Sigmoid colon (tissue), 4 donors: ENCODE data around the gene MAOA.

ENCODE experiments used
- EP300 ChIP-seq, 4 donors: sonication (generic); formaldehyde crosslinking; IDR thresholded peaks; one replicate each; pipeline ENCODE4 v1.6.1; 2017; ENCODE audit warnings: antibody characterized with exemption in 4 of 4
- POLR2A ChIP-seq, 2 donors: fragments of 450-650 bp; IDR thresholded peaks; one replicate each; pipeline ENCODE4 v1.6.1; 2016; ENCODE audit warnings: antibody characterized with exemption in 2 of 2, mild to moderate bottlenecking in 2 of 2, moderate library complexity in 2 of 2
- POLR2AphosphoS5 ChIP-seq, 4 donors: sonication (generic); formaldehyde crosslinking; IDR thresholded peaks; one replicate each; pipeline ENCODE4 v1.6.1; 2017; ENCODE audit warnings: antibody characterized with exemption in 4 of 4
- TF ChIP-seq, protein P1 (sequence below), 4 experiments: fragments of 450-650 bp in 3 of 4; fragments of 200-600 bp in 1 of 4; IDR thresholded peaks; one replicate each; pipeline ENCODE4 v1.5.1; 2016 to 2019; ENCODE audit warnings: antibody characterized with exemption in 4 of 4, mild to moderate bottlenecking in 3 of 4, moderate library complexity in 2 of 4

DNA sequence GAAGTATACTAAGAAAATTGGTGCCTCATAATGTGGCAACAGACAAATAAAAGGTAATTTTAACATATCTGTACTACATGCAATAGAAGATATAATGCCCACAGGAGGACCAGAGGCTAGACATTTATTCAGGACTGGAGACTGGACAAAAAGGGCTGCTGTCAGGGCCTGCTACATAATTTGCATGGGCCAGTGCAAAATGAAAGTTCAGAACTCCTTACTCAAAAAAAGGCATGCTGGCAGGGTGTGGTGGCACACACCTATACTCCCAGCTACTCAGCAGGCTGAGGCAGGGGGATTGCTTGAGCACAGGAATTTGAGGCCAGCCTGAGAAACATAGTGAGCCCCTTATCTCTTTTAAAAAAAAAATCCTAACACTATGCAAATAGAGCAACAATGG is 12.4 kb upstream of the MAOA start:
- TF ChIP-seq, protein P1, sequence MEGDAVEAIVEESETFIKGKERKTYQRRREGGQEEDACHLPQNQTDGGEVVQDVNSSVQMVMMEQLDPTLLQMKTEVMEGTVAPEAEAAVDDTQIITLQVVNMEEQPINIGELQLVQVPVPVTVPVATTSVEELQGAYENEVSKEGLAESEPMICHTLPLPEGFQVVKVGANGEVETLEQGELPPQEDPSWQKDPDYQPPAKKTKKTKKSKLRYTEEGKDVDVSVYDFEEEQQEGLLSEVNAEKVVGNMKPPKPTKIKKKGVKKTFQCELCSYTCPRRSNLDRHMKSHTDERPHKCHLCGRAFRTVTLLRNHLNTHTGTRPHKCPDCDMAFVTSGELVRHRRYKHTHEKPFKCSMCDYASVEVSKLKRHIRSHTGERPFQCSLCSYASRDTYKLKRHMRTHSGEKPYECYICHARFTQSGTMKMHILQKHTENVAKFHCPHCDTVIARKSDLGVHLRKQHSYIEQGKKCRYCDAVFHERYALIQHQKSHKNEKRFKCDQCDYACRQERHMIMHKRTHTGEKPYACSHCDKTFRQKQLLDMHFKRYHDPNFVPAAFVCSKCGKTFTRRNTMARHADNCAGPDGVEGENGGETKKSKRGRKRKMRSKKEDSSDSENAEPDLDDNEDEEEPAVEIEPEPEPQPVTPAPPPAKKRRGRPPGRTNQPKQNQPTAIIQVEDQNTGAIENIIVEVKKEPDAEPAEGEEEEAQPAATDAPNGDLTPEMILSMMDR (IDR thresholded peaks at IDR 0.05), result no peak
- TF ChIP-seq POLR2A (IDR thresholded peaks at IDR 0.05) (no peak), EP300 (IDR thresholded peaks at IDR 0.05) (no peak), POLR2AphosphoS5 (IDR thresholded peaks at IDR 0.05) (no peak)
